ENCODE measurements around the gene BMP8A.

The BMP8A gene

GRCh38 chr1:39567302-39567701 lies 75.9 kb downstream of the BMP8A start:
- in situ Hi-C loops (cut with MboI; ENCODE audit: low sequenced_read_pairs): no loop called here

DNA sequence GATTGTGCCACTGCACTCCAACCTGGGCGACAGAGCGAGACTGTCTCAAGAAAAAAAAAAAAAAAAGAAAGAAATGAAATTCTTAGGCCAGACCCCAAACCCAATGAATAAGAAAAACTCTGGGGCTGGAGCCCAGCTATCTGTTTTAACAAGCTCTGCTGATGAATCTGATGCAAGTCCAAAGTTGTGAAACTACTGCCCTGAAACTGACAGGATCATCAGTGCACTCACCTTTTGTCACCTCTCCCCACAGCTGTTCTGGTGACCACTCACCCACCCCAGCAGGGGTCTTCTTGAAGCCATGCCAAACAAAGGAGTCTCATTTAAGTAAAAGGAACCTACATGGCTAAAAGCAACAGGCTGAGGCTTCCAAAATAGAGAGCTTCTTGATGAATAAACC lies 76.8 kb downstream of the BMP8A start:
- in situ Hi-C loops (cut with MboI; ENCODE audit: low sequenced_read_pairs): no loop called here

GRCh38 chr1:39569034-39569433 lies 77.6 kb downstream of the BMP8A start:
- in situ Hi-C loops (cut with MboI; ENCODE audit: low sequenced_read_pairs): no loop called here

DNA sequence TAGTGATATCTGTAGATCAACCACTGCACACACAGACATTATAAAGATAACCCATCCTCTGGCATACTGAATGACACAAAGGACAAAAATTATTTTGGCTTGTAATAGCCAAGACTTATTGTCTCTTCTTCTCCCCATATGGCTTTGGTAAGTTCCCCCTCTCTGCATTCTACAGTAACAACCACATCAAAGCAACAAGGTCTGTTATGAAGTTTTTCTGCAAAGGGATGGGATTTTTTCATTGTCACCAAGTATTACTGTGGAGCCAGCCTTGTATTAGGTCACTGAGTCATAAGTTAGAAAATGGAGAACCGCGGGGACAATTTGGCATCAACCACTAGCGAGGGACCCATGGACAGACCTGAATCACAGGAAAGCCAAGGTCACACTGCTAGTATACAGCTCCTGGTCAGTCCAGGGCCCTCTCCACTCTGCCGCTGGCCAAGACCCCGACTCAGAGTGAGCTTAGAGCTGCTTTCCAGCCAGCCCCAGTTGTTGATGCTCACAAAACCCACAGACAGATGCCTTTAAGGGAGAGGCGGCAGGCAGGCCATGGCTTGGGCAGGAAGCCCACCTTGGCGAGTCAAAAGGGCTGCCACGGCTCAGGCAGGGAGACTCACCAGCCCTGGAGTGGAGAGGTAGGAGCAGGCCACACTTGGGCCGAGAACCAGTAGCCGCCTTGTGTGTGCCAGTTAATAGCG lies 79.2 kb downstream of the BMP8A start:
- in situ Hi-C loops (cut with MboI; ENCODE audit: low sequenced_read_pairs): no loop called here

GRCh38 chr1:39571178-39571483 lies 79.7 kb downstream of the BMP8A start:
- in situ Hi-C loops (cut with MboI; ENCODE audit: low sequenced_read_pairs): no loop called here

DNA sequence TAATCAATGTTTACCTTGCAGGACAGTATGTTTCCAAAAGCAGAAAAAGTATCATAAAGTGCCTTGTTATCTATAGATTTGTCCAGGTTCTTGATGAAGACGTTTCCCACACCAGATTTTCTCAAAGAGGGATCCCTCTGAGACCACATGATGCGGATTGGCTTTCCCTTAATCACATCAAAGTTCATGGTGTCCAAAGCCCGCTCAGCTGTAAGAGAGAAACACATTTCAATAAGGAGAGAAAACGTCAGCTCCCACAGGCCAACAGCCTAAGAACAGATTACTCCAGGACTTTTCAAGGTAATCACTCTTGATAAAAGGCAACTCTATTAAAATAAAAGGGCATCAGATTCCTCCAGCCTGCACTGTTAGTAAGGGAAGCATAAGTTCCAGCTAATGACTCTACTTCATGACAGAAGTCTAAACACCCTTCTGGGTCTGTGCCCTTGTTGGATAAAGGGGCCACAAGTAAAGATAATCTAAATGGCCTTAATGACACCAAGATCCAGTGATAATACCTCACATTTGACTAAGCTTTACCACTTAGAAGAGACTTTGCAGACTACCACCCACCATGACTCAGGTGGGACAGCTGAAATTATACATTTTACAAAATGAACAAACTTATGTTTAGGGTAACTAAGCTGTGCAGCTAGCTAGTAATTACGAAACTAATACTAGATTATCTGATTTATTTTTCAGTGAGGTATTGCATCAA lies 81.1 kb downstream of the BMP8A start:
- in situ Hi-C loops (cut with MboI; ENCODE audit: low sequenced_read_pairs): no loop called here

DNA sequence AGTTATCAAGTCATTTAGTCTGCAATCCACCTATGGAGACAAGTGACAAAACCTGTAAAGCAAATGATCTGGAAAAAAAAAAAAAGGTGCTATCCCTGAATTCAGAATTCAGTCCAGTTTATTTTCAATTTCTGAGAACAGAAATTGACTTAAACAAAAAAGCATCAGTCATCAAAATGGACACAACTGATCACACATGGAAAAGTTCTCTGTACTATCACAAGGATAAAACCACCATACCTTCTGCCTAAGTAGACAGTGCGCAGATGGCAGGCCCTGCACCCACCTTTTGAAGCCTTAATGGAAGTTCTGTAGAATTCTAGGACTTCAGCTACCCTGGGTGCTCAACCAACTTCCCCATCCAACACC lies 81.6 kb downstream of the BMP8A start:
- in situ Hi-C loops (cut with MboI; ENCODE audit: low sequenced_read_pairs): no loop called here

- in situ Hi-C loops (cut with MboI; ENCODE audit: low sequenced_read_pairs): no loop called here
Measured at GRCh38 chr1:39573736-39574624, 82.5 kb downstream of the BMP8A start.

- in situ Hi-C loops (cut with MboI; ENCODE audit: low sequenced_read_pairs): no loop called here
Measured at GRCh38 chr1:39574646-39575045, 83.2 kb downstream of the BMP8A start.
